HEK293T (cell line): Measurements from ENCODE around the gene MICOS13.

ENCODE experiments used
- BHLHE40 ChIP-seq: fragments of 450-650 bp; IDR thresholded peaks from 2 replicates; pipeline ENCODE4 v1.6.1; 2016; ENCODE audit warnings: mild to moderate bottlenecking, moderate library complexity, borderline replicate concordance
- FOXA1 ChIP-seq: fragments of 450-650 bp; IDR thresholded peaks from 2 replicates; pipeline ENCODE4 v1.6.1; 2016; ENCODE audit warnings: mild to moderate bottlenecking
- FOXK2 ChIP-seq: fragments of 450-650 bp; IDR thresholded peaks from 2 replicates; pipeline ENCODE4 v1.6.1; 2016; ENCODE audit warnings: mild to moderate bottlenecking
- FOXM1 ChIP-seq: fragments of 450-650 bp; IDR thresholded peaks from 2 replicates; pipeline ENCODE4 v1.6.1; 2017; ENCODE audit warnings: mild to moderate bottlenecking, borderline replicate concordance
- HDGF ChIP-seq: fragments of 450-650 bp; IDR thresholded peaks from 2 replicates; pipeline ENCODE4 v1.6.1; 2017; ENCODE audit warnings: antibody characterized with exemption, borderline replicate concordance
- LEF1 ChIP-seq: fragments of 450-650 bp; IDR thresholded peaks from 2 replicates; pipeline ENCODE4 v1.6.1; 2017; ENCODE audit warnings: mild to moderate bottlenecking, borderline replicate concordance
- SP1 ChIP-seq: fragments of 450-650 bp; IDR thresholded peaks from 2 replicates; pipeline ENCODE4 v1.6.1; 2017
- SUZ12 ChIP-seq: fragments of 450-650 bp; IDR thresholded peaks from 2 replicates; pipeline ENCODE4 v1.6.1; 2016; ENCODE audit warnings: mild to moderate bottlenecking
- TARDBP ChIP-seq: fragments of 450-650 bp; IDR thresholded peaks from 2 replicates; pipeline ENCODE4 v1.6.1; 2016
- ZNF384 ChIP-seq: fragments of 450-650 bp; IDR thresholded peaks from 2 replicates; pipeline ENCODE4 v1.6.1; 2016

DNA sequence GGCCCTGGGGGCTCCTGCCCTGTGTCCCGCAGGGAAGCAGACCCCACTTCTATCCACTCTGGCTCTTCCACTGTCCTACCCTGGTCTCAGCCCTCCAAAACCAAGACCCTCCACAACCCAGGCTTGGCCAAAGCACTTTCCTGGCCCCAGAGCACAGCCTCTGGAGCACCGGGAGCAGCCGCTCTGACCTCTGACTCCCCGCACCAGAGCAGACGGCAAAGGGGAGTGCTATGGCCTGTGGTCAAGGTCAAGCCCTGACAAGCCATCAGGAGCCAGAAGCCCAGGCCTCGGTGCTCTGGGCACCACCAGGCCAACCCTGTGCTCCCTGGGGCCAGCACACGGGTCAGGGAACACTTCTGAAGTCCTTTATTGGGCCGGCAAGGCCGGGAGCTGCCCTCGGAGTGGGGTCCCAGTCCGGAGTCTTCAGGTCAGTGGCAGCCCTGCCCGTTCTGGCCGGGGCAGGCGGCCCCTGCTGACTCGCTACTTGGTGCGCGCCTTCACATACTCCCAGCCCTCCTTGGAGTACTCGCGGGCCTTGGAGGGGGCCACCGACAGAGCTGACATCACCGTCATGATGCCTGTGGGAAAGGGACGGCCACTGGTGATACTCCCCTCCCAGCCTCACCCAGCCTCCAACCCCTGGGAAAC is 2.1 kb downstream of the MICOS13 start:
- TF ChIP-seq TARDBP (no peak), ZNF384 (no peak), LEF1 (no peak), BHLHE40 (no peak), SP1 (no peak), SUZ12 (no peak), FOXM1 (no peak), FOXK2 (no peak), HDGF (no peak), FOXA1 (no peak)
